H1 (cell line): Measurements from ENCODE around the gene NT5C3B. TPM values are rescaled to one million over a fixed set of nuclear protein-coding genes. Genes with fewer than 3 reads are reported as not detected.

ENCODE experiments used
- ASH2L ChIP-seq: fragments of 200-600, 300-600 bp; sonication (generic); IDR thresholded peaks from one replicate; pipeline ENCODE4 v1.7.1; 2017; ENCODE audit warnings: low read length
- CEBPB ChIP-seq: IDR thresholded peaks from 2 replicates; pipeline ENCODE4 v1.6.1; 2012; ENCODE audit warnings: low read depth, low read length
- CHD2 ChIP-seq: IDR thresholded peaks from 2 replicates; pipeline ENCODE4 v1.6.1; 2012; ENCODE audit warnings: low read length, improper control_type of control experiment
- CREB1 ChIP-seq: IDR thresholded peaks from 2 replicates; pipeline ENCODE4 v1.6.1; 2012; ENCODE audit warnings: inconsistent platforms
- CTBP2 ChIP-seq: IDR thresholded peaks from 2 replicates; pipeline ENCODE4 v1.7.0; 2011; ENCODE audit warnings: borderline replicate concordance, mild to moderate bottlenecking, moderate library complexity, mixed read lengths, low read length; ENCODE audit not compliant: insufficient read depth, insufficient read length
- EGR1 ChIP-seq: IDR thresholded peaks from 2 replicates; pipeline ENCODE4 v1.6.1; 2011; ENCODE audit warnings: low read depth, low read length, borderline replicate concordance
- FOSL1 ChIP-seq: IDR thresholded peaks from 2 replicates; pipeline ENCODE4 v1.6.1; 2011; ENCODE audit warnings: mild to moderate bottlenecking, low read depth, low read length, moderate library complexity; ENCODE audit not compliant: insufficient read depth
- GTF2F1 ChIP-seq: IDR thresholded peaks from 2 replicates; pipeline ENCODE4 v1.6.1; 2012; ENCODE audit warnings: low read depth, low read length, improper control_type of control experiment, borderline replicate concordance
- HDAC2 ChIP-seq, 2 experiments: fragments of 300-600 bp in 1 of 2; sonication (generic) in 1 of 2; IDR thresholded peaks; 2 replicates each; pipeline ENCODE4 v1.6.1; 2011 to 2012; ENCODE audit warnings: low read depth in 2 of 2, low read length in 2 of 2, mild to moderate bottlenecking in 2 of 2, moderate library complexity in 2 of 2, borderline replicate concordance in 1 of 2, inconsistent platforms in 1 of 2
- HDAC6 ChIP-seq: IDR thresholded peaks from one replicate; pipeline ENCODE4 v1.7.1; 2012; ENCODE audit warnings: low read depth, mild to moderate bottlenecking, inconsistent platforms, low read length, moderate library complexity
- JUN ChIP-seq: IDR thresholded peaks from 2 replicates; pipeline ENCODE4 v1.6.1; 2011; ENCODE audit warnings: low read depth, mild to moderate bottlenecking, improper control_type of control experiment, low read length
- JUND ChIP-seq: IDR thresholded peaks from 2 replicates; pipeline ENCODE4 v1.6.1; 2011; ENCODE audit warnings: mild to moderate bottlenecking, improper control_type of control experiment, low read length
- PHF8 ChIP-seq: fragments of 200-600 bp; sonication (generic); conservative IDR thresholded peaks from 2 replicates; pipeline ENCODE4 v1.7.1; 2012; ENCODE audit warnings: low read depth, mild to moderate bottlenecking, inconsistent platforms, low read length, moderate library complexity
- RAD21 ChIP-seq, 2 experiments: IDR thresholded peaks in 1 of 2; conservative IDR thresholded peaks in 1 of 2; 2 replicates each; pipeline ENCODE4 v1.6.1; 2011; ENCODE audit warnings: low read depth in 2 of 2, low read length in 2 of 2, improper control_type of control experiment in 1 of 2, inconsistent platforms in 1 of 2, mild to moderate bottlenecking in 1 of 2, moderate library complexity in 1 of 2
- RBBP5 ChIP-seq: IDR thresholded peaks from 2 replicates; pipeline ENCODE4 v1.7.1; 2012; ENCODE audit warnings: low read depth, mild to moderate bottlenecking, inconsistent platforms, low read length, moderate library complexity, borderline replicate concordance
- SAP30 ChIP-seq: fragments of 300-600 bp; sonication (generic); IDR thresholded peaks from 2 replicates; pipeline ENCODE4 v1.7.1; 2012; ENCODE audit warnings: low read length, moderate library complexity, mild to moderate bottlenecking, inconsistent platforms; ENCODE audit not compliant: insufficient read depth, insufficient replicate concordance
- SP1 ChIP-seq: IDR thresholded peaks from 2 replicates; pipeline ENCODE4 v1.6.1; 2011; ENCODE audit warnings: low read depth, low read length
- SUZ12 ChIP-seq: fragments of 200-600 bp; sonication (generic); IDR thresholded peaks from 2 replicates; pipeline ENCODE4 v1.6.1; 2012; ENCODE audit warnings: mild to moderate bottlenecking, inconsistent platforms, low read length, moderate library complexity, mixed read lengths
- TBP ChIP-seq: IDR thresholded peaks from 2 replicates; pipeline ENCODE4 v1.6.1; 2011; ENCODE audit warnings: low read depth, low read length, improper control_type of control experiment
- polyA plus RNA-seq, 7 experiments: library from polyadenylated mRNA; depleted of rRNA in 3 of 7; stranded (reverse) in 5 of 7; unstranded in 2 of 7; fragments of >200 nt in 5 of 7; fragments of 200-250 nt in 2 of 7; gene quantifications; 1 replicate in 5 of 7; 2 replicates in 1 of 7; 4 replicates in 1 of 7; pipeline versions ENCODE4 v1.2.1 to v1.2.3, GENCODE V29; 2011 to 2013; ENCODE audit warnings: missing spikeins in 2 of 7, mixed read lengths in 2 of 7
- total RNA-seq: library from RNA; stranded (reverse); fragmentation: NEBNext Ultra II Directional; extraction: Animal tissue kit (Norgen Biotek cat#: 25700); gene quantifications from 2 replicates; pipeline ENCODE4 v1.2.1, GENCODE V29; 2021
- TF ChIP-seq, protein P1 (sequence below): IDR thresholded peaks from 2 replicates; pipeline ENCODE4 v1.6.1; 2011; ENCODE audit warnings: low read depth, mild to moderate bottlenecking, low read length; ENCODE audit not compliant: insufficient read depth
- TF ChIP-seq, protein P2 (sequence below): IDR thresholded peaks from 2 replicates; pipeline ENCODE4 v1.6.1; 2012; ENCODE audit warnings: inconsistent platforms
- TF ChIP-seq, protein P3 (sequence below): IDR thresholded peaks from 2 replicates; pipeline ENCODE4 v1.6.1; 2011; ENCODE audit warnings: low read length, improper control_type of control experiment

Gene NT5C3B
- total and polyA plus RNA-seq, 2 of the 8 experiments (the other 6 are each of a cell fraction or from before 2014, with no cell fraction given): 68.7 to 94.5 TPM

DNA sequence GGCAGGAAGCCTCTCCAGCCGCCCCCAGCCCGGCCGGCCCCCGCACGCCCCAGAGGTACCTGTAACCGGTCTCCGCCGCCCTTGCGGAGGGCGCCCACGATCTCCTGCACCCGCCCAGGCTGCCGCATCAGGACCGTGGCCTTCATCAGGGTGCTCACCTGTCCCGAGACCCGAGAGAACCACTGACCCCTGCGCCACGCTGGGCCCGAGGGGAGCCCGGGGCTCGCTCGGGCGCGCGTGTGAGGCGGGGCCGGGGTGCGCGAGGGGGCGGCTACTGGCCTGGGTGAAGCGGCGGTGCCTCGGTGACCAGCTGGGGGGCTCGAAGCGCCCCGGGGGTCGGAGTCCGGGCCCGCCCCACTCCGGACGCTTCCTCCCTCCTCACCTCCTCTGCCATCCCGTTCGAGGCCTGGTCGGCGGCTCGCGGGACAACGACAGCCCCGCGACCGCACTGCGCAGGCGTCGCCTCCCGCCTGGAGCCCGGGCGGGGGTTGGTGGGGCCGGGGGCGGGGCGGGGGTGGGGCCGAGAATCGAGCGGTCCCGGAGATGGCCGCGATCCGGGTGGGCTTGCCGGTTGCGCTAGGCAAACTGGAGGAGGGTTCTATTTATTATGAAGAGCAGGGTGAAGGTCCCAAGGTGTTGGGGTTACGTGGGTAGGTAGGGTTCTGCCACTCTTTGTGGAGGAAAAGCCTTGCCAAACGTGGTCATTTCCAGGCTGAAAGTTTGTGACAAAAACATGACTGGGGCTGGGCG, at the start of gene NT5C3B (continued):
- TF ChIP-seq FOSL1 (no peak), RAD21 (IDR thresholded peaks at IDR 0.05 in 1 of 2, conservative IDR thresholded peaks at IDR 0.05 in 1 of 2; ENCODE audit: low read depth in 2 of 2, low read length in 2 of 2) (no peak), RBBP5 (no peak), EGR1 (peak; percentile 24; the same call in 1 of the 2 replicates), HDAC2 (IDR thresholded peaks at IDR 0.05; ENCODE audit: borderline replicate concordance in 1 of 2, low read depth in 2 of 2, low read length in 2 of 2) (0 out of 4 replicates have a peak, but pooled peaks of 1 of the 2 experiments have one; percentile 35), CEBPB (no peak), SUZ12 (no peak), SAP30 (no peak), HDAC6 (no peak), TBP (no peak), PHF8 (peak; percentile 68), CHD2 (no peak), CTBP2 (no peak), ASH2L (peak; percentile 31), CREB1 (no peak), JUND (no peak), GTF2F1 (no peak), SP1 (no peak), JUN (no peak)
- TF ChIP-seq, protein P1, sequence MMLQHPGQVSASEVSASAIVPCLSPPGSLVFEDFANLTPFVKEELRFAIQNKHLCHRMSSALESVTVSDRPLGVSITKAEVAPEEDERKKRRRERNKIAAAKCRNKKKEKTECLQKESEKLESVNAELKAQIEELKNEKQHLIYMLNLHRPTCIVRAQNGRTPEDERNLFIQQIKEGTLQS: no peak
- TF ChIP-seq, protein P2, sequence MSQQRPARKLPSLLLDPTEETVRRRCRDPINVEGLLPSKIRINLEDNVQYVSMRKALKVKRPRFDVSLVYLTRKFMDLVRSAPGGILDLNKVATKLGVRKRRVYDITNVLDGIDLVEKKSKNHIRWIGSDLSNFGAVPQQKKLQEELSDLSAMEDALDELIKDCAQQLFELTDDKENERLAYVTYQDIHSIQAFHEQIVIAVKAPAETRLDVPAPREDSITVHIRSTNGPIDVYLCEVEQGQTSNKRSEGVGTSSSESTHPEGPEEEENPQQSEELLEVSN: no peak
- TF ChIP-seq, protein P3, sequence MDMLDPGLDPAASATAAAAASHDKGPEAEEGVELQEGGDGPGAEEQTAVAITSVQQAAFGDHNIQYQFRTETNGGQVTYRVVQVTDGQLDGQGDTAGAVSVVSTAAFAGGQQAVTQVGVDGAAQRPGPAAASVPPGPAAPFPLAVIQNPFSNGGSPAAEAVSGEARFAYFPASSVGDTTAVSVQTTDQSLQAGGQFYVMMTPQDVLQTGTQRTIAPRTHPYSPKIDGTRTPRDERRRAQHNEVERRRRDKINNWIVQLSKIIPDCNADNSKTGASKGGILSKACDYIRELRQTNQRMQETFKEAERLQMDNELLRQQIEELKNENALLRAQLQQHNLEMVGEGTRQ: no peak
